H1 (cell line): ENCODE results near the gene MAD2L2. TPM values are rescaled to one million over a fixed set of nuclear protein-coding genes. Genes with fewer than 3 reads are reported as not detected.
A peak's percentile ranks its signal among the peaks of the same experiment; 100 is the strongest.

ENCODE experiments used
- ASH2L ChIP-seq: fragments of 200-600, 300-600 bp; sonication (generic); IDR thresholded peaks from one replicate; pipeline ENCODE4 v1.7.1; 2017; ENCODE audit warnings: low read length
- CHD1 ChIP-seq: IDR thresholded peaks from 2 replicates; pipeline ENCODE4 v1.6.1; 2012; ENCODE audit warnings: low read depth, low read length, improper control_type of control experiment
- JUN ChIP-seq: IDR thresholded peaks from 2 replicates; pipeline ENCODE4 v1.6.1; 2011; ENCODE audit warnings: low read depth, mild to moderate bottlenecking, improper control_type of control experiment, low read length
- RFX5 ChIP-seq: IDR thresholded peaks from 2 replicates; pipeline ENCODE4 v1.6.1; 2011; ENCODE audit warnings: low read depth, low read length, improper control_type of control experiment, borderline replicate concordance
- TAF7 ChIP-seq: optimal IDR thresholded peaks from 2 replicates; pipeline ENCODE3; 2011; ENCODE audit warnings: low read depth, mild to moderate bottlenecking, inconsistent platforms, low read length, moderate library complexity, borderline replicate concordance
- TBP ChIP-seq: IDR thresholded peaks from 2 replicates; pipeline ENCODE4 v1.6.1; 2011; ENCODE audit warnings: low read depth, low read length, improper control_type of control experiment
- polyA plus RNA-seq, 7 experiments: library from polyadenylated mRNA; depleted of rRNA in 3 of 7; stranded (reverse) in 5 of 7; unstranded in 2 of 7; fragments of >200 nt in 5 of 7; fragments of 200-250 nt in 2 of 7; gene quantifications; 1 replicate in 5 of 7; 2 replicates in 1 of 7; 4 replicates in 1 of 7; pipeline versions ENCODE4 v1.2.1 to v1.2.3, GENCODE V29; 2011 to 2013; ENCODE audit warnings: missing spikeins in 2 of 7, mixed read lengths in 2 of 7
- total RNA-seq: library from RNA; stranded (reverse); fragmentation: NEBNext Ultra II Directional; extraction: Animal tissue kit (Norgen Biotek cat#: 25700); gene quantifications from 2 replicates; pipeline ENCODE4 v1.2.1, GENCODE V29; 2021

MAD2L2 gene
- total and polyA plus RNA-seq, 2 of the 8 experiments (the other 6 are each of a cell fraction or from before 2014, with no cell fraction given) = 310 to 469 TPM

DNA sequence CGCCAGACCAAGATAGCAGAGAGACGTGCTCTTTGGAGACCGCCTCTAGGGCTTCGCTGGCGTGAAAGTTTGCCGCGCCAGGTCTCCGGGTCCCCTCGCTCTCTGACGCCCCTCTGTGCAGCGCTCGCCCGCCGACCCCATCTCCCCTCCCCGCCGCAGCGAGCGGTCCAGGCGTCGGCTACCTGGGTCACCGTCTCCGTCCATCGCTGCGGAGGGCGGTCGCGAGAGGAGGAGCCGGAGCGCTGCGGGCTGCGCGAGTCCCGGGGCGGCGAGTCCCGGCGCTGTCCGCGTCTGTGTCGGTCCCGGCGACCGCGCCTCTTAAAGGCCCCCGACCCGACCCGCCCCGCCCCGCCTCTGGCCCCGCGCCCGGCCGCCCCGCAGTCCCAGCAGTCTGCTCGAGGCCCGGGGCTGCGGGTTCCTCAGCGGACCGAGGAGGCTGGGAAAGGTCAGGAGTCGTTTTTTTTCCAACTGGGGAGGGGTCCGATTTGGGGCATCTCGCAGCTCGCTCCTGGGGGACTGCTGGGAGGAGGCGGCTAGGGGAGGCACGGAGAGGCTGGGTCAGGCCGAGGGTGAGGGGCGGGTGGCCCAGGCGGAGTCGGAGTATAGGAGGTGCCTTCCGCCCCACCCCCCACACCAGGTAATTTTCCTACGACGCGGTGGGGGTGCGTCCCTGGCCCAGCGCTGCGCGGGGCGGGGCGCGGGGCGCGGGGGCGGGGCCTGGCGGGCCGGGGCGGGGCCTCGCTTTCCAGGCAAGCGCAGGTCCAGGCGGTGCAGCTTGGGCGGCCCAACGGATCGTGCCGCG lies 26.6 kb downstream of the MAD2L2 start, which contains the start of the genes FBXO2 and FBXO44 (continued):
- TF ChIP-seq TAF7 (peak; percentile 32), CHD1 (no peak), JUN (no peak), ASH2L (peak; percentile 40), TBP (0 out of 2 replicates have a peak, but pooled peaks have one; percentile 26), RFX5 (no peak)
